PC-9 (cell line): ENCODE data around the gene TMEM119. TPM values are rescaled to one million over a fixed set of nuclear protein-coding genes. Genes with fewer than 3 reads are reported as not detected.

Experiments
- BruUV-seq: library from RNA; stranded (reverse); fragments of 400-500 nt; replicated peaks from 2 replicates; lab custom pipeline; 2021; lab: Mats Ljungman, UMichigan
- CTCF ChIA-PET: fragments of 300-600 bp; sonication (Branson Sonifier 250); formaldehyde crosslinking; loops from one replicate; lab custom pipeline; 2022; ENCODE audit warnings: antibody characterized with exemption; lab: Charles Lee
- POLR2A ChIA-PET: fragments of 300-600 bp; sonication (Branson Sonifier 250); formaldehyde crosslinking; loops from one replicate; lab custom pipeline; 2022; ENCODE audit warnings: antibody characterized with exemption; ENCODE audit not compliant: unreplicated experiment; lab: Charles Lee
- DNase-seq, 2 experiments: peaks; one replicate each; pipeline versions ENCODE4 v3.0.0 to v3.0.0-alpha.2; 2015 to 2022; ENCODE audit warnings: mixed read lengths in 1 of 2
- H2AFZ ChIP-seq: fragments of 200-600 bp; sonication (generic); 2 replicates; pipeline ENCODE4 v1.8.1; 2017; ENCODE audit warnings: antibody characterized with exemption
- H3F3A ChIP-seq: fragments of 200-600 bp; sonication (generic); 2 replicates; pipeline ENCODE4 v1.8.1; 2017; ENCODE audit warnings: antibody characterized with exemption, mild to moderate bottlenecking, low read depth; ENCODE audit not compliant: insufficient read depth
- H3K27ac ChIP-seq: fragments of 200-600 bp; sonication (generic); 2 replicates; pipeline ENCODE4 v1.6.1; 2016; ENCODE audit warnings: mixed run types
- H3K27me3 ChIP-seq: fragments of 200-600 bp; sonication (generic); 2 replicates; pipeline ENCODE4 v1.6.1; 2016; ENCODE audit warnings: low read depth, mixed run types; ENCODE audit not compliant: insufficient read depth
- H3K36me3 ChIP-seq: fragments of 200-600 bp; sonication (generic); 2 replicates; pipeline ENCODE4 v1.6.1; 2016; ENCODE audit warnings: low read depth, mixed run types
- H3K4me1 ChIP-seq: fragments of 200-600 bp; sonication (generic); replicated peaks from 2 replicates; pipeline ENCODE4 v1.6.1; 2016; ENCODE audit warnings: mixed run types; ENCODE audit not compliant: insufficient read depth
- H3K4me2 ChIP-seq: fragments of 200-600 bp; sonication (generic); 2 replicates; pipeline ENCODE4 v1.6.1; 2017; ENCODE audit warnings: mixed run types
- H3K4me3 ChIP-seq: fragments of 200-600 bp; sonication (generic); 2 replicates; pipeline ENCODE4 v1.6.1; 2016; ENCODE audit warnings: mixed run types
- H3K79me2 ChIP-seq: fragments of 200-600 bp; sonication (generic); 2 replicates; pipeline ENCODE4 v1.6.1; 2017; ENCODE audit warnings: low read depth, mixed run types
- H3K9me2 ChIP-seq: fragments of 200-600 bp; sonication (generic); 2 replicates; pipeline ENCODE4 v1.8.1; 2017; ENCODE audit warnings: mild to moderate bottlenecking; ENCODE audit not compliant: insufficient read depth
- H3K9me3 ChIP-seq: fragments of 200-600 bp; sonication (generic); 2 replicates; pipeline ENCODE4 v1.8.1; 2016; ENCODE audit warnings: low read depth; ENCODE audit not compliant: insufficient read depth
- H4K20me1 ChIP-seq: fragments of 200-600 bp; sonication (generic); 2 replicates; pipeline ENCODE4 v1.8.1; 2017; ENCODE audit not compliant: insufficient read depth
- EZH2 ChIP-seq: fragments of 200-600 bp; sonication (generic); IDR thresholded peaks from 2 replicates; pipeline ENCODE4 v1.8.0; 2017; ENCODE audit warnings: antibody characterized with exemption, low read depth
- intact Hi-C: fragments of 100-400 bp; cut with micrococcal nuclease; formaldehyde crosslinking; loops from one replicate; pipeline ENCODE4 v1.10.0; 2022; ENCODE audit not compliant: unreplicated experiment
- total RNA-seq: library from RNA; stranded (reverse); gene quantifications from 2 replicates; pipeline ENCODE4 v1.2.3, GENCODE V29; 2021
- TF ChIP-seq, protein P1 (sequence below): fragments of 200-600 bp; sonication (generic); conservative IDR thresholded peaks from 2 replicates; pipeline ENCODE4 v1.6.1; 2017; ENCODE audit warnings: mixed run types, antibody characterized with exemption, mild to moderate bottlenecking, moderate library complexity

TMEM119 gene
- total RNA-seq, 1 experiment from 2014 or later: not detected

GRCh38 chr12:108613548-108613947 is 15.7 kb upstream of the TMEM119 start:
- TF ChIP-seq EZH2: no peak
- TF ChIP-seq, protein P1, sequence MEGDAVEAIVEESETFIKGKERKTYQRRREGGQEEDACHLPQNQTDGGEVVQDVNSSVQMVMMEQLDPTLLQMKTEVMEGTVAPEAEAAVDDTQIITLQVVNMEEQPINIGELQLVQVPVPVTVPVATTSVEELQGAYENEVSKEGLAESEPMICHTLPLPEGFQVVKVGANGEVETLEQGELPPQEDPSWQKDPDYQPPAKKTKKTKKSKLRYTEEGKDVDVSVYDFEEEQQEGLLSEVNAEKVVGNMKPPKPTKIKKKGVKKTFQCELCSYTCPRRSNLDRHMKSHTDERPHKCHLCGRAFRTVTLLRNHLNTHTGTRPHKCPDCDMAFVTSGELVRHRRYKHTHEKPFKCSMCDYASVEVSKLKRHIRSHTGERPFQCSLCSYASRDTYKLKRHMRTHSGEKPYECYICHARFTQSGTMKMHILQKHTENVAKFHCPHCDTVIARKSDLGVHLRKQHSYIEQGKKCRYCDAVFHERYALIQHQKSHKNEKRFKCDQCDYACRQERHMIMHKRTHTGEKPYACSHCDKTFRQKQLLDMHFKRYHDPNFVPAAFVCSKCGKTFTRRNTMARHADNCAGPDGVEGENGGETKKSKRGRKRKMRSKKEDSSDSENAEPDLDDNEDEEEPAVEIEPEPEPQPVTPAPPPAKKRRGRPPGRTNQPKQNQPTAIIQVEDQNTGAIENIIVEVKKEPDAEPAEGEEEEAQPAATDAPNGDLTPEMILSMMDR: no peak
- BruUV-seq: no TSS peak
- Histone ChIP-seq H4K20me1 (no peaks in the 10 kb centered on the region), H2AFZ (no peak overlapping the region), H3K4me2 (no peak overlapping the region), H3K36me3 (no peaks in the 10 kb centered on the region), H3K4me1 (0 out of 2 replicates have a peak, but pooled peaks cover 5% of the 10 kb centered on the region), H3K79me2 (no peaks in the 10 kb centered on the region), H3K4me3 (no peak overlapping the region), H3K27me3 (no peaks in the 10 kb centered on the region), H3K27ac (no peak overlapping the region), H3K9me2 (no peaks in the 10 kb centered on the region), H3F3A (no peaks in the 10 kb centered on the region), H3K9me3 (no peaks in the 10 kb centered on the region)
- CTCF ChIA-PET: no interaction called here
- intact Hi-C loops: loop anchor here (10.0 kb wide), 2 partner anchors 99 to 699 kb away; partner anchors contain the start of gene FICD
- DNase-seq: no peak
- POLR2A ChIA-PET: interaction anchor here (0.7 kb wide), 1 partner anchor 220 kb away, joined by 3 read pairs; no protein-coding TSS in a partner anchor

DNA sequence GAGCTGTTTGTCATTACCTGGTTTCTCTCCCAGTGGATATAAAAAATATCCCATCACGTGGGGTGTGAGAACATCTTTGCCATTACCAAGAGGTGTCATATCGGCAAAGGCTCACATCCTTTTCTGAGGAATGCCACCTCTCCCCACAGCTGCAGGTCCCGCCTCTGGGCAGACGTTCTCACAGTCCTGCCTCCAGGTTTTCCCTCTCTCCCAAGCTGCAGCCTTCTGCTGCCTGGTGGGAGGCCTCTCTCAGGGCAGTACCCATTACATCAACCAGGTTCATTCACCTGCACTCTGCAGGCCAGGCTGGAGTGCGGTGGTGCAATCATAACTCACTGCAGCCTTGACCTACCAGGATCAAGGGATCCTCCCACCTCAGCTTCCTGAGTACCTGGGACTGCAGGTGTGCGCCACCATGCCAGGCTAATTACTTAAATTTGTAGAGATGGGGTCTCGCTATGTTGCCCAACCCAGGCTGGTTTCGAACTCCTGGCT is 15.0 kb upstream of the TMEM119 start:
- DNase-seq: no peak
- no TSS peak for BruUV-seq
- CTCF ChIA-PET: interaction anchor here (0.5 to 1.0 kb wide), 2 partner anchors 34 to 188 kb away, joined by 4 read pairs; no protein-coding TSS in a partner anchor

DNA sequence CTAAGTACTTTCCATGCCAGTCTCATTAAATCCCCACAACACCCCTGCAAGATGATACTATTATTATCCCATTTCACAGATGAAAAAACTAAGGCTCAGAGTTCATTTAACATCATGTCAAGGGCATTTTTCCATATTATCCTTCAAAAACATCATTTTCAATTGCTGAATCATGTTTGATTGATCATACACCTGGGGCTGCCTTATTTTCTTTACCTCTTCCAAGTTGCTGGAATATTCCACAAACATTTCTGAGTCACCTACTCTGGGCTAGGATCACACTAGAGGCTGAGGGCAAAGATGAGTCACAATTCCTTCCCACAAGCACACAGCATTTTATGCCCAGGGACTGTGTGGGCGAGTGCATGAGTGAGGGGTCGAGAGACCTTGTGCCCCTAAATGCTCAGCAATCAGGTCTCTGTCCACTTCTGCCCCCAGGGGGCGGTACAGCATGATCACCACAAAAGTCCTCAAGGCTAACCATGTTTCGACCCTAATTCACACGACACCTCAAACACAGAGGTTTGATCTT is 14.1 kb upstream of the TMEM119 start:
- H3K27ac ChIP-seq: no peak overlapping the region
- intact Hi-C loops: loop anchor here (10.0 kb wide), 2 partner anchors 97 to 697 kb away; partner anchors contain the start of gene FICD
- no peak overlapping the region for H3K4me3 ChIP-seq
- no peak overlapping the region for H2AFZ ChIP-seq
- ChIA-PET POLR2A (no interaction called here), CTCF (interaction anchor here (0.6 to 1.0 kb wide), 2 partner anchors 189 to 741 kb away, joined by 4 to 8 read pairs; no protein-coding TSS in a partner anchor)
- H3K4me1 ChIP-seq: 0 out of 2 replicates have a peak, but pooled peaks cover 5% of the 10 kb centered on the region
- TF ChIP-seq, protein P1: peak; percentile 58
- no peak for TF ChIP-seq EZH2
- DNase-seq: no peak
- H3K79me2 ChIP-seq: no peaks in the 10 kb centered on the region
- no peaks in the 10 kb centered on the region for H3K36me3 ChIP-seq
- no peaks in the 10 kb centered on the region for H3F3A ChIP-seq
- H4K20me1 ChIP-seq: no peaks in the 10 kb centered on the region
- H3K9me2 ChIP-seq: no peaks in the 10 kb centered on the region
- no peak overlapping the region for H3K4me2 ChIP-seq
- H3K9me3 ChIP-seq: no peaks in the 10 kb centered on the region
- H3K27me3 ChIP-seq: no peaks in the 10 kb centered on the region
- no TSS peak for BruUV-seq

More for the DNA sequence above, 15.0 kb upstream of the TMEM119 start:
- H3K4me1 ChIP-seq: 0 out of 2 replicates have a peak, but pooled peaks cover 5% of the 10 kb centered on the region
- no peaks in the 10 kb centered on the region for H3K9me2 ChIP-seq
- POLR2A ChIA-PET: no interaction called here
- H3K27me3 ChIP-seq: no peaks in the 10 kb centered on the region
- no peaks in the 10 kb centered on the region for H3F3A ChIP-seq
- no peaks in the 10 kb centered on the region for H3K36me3 ChIP-seq
- no peaks in the 10 kb centered on the region for H3K79me2 ChIP-seq
- H3K4me2 ChIP-seq: no peak overlapping the region
- no peak overlapping the region for H2AFZ ChIP-seq
- H3K4me3 ChIP-seq: no peak overlapping the region
- intact Hi-C loops: loop anchor here (10.0 kb wide), 2 partner anchors 98 to 698 kb away; partner anchors contain the start of gene FICD
- no peak for TF ChIP-seq EZH2
- TF ChIP-seq, protein P1: no peak
- H3K9me3 ChIP-seq: no peaks in the 10 kb centered on the region
- H4K20me1 ChIP-seq: no peaks in the 10 kb centered on the region
- H3K27ac ChIP-seq: no peak overlapping the region
